Right hindlimb (tissue), 1 donor: ENCODE results near the gene ATP13A2.
"Not testable (repeated sequence)": the region's sequence is repeated elsewhere in the genome, so short reads cannot be mapped to it uniquely, and the experiment has no call there.

Source experiments
- DNase-seq: peaks from one replicate; pipeline ENCODE4 v3.0.0-alpha.2; 2018

ATP13A2 gene

GRCh38 chr1:16956775-16957174 lies 55.0 kb downstream of the ATP13A2 start:
- no peak for DNase-seq

GRCh38 chr1:16955186-16955585 lies 56.5 kb downstream of the ATP13A2 start:
- no peak for DNase-seq

- no peak for DNase-seq
Observed at GRCh38 chr1:16954579-16954978, 57.1 kb downstream of the ATP13A2 start.

- DNase-seq, result not testable (repeated sequence)
Observed at GRCh38 chr1:16952376-16952775, 59.4 kb downstream of the ATP13A2 start.

- DNase-seq, result not testable (repeated sequence)
Observed at GRCh38 chr1:16949026-16949425, 62.7 kb downstream of the ATP13A2 start.

- DNase-seq, result not testable (repeated sequence)
Observed at GRCh38 chr1:16948282-16948891, 63.3 kb downstream of the ATP13A2 start.

GRCh38 chr1:16946646-16947045 lies 65.1 kb downstream of the ATP13A2 start:
- DNase-seq, result no peak

- not testable (repeated sequence) for DNase-seq
Observed at GRCh38 chr1:16946185-16946584, 65.5 kb downstream of the ATP13A2 start.

GRCh38 chr1:16945512-16945911 lies 66.2 kb downstream of the ATP13A2 start:
- DNase-seq, result not testable (repeated sequence)

- DNase-seq, result no peak
Observed at GRCh38 chr1:16944038-16944437, 67.7 kb downstream of the ATP13A2 start.

GRCh38 chr1:16939386-16940180 lies 72.1 kb downstream of the ATP13A2 start:
- DNase-seq, result not testable (repeated sequence)

- DNase-seq, result no peak
Observed at GRCh38 chr1:16938351-16939321, 73.1 kb downstream of the ATP13A2 start.

GRCh38 chr1:16936580-16936979 lies 75.1 kb downstream of the ATP13A2 start:
- not testable (repeated sequence) for DNase-seq
